C1 segment of cervical spinal cord (tissue), 14 donors: Measurements from ENCODE around the gene FBXO45.
A peak's percentile ranks its signal among the peaks of the same experiment; 100 is the strongest.
"Not testable (repeated sequence)": the region's sequence is repeated elsewhere in the genome, so short reads cannot be mapped to it uniquely, and the experiment has no call there.

Experiments
- DNase-seq, 14 donors: peaks; one replicate each; lab custom pipeline; 2025; lab: John Stamatoyannopoulos, UW

Gene FBXO45

DNA sequence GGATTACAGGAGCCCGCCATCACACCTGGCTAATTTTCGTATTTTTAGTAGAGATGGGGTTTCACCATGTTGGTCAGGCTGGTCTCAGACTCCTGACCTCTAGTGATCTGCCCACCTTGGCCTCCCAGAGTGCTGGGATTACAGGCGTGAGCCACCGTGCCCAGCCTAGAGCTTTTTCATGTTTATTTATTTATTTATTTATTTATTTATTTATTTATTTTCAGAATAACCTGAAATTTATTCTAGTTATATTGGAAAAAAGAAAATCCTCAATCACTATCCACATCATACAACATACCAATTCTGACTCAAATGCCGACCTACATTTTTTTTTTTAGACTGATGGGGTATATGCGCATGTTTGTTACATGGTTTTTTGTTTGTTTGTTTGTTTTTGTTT, 46.8 kb downstream of the FBXO45 start:
- not testable (repeated sequence) for DNase-seq

GRCh38 chr3:196617256-196617655, 48.8 kb downstream of the FBXO45 start:
- DNase-seq: no peak

DNA sequence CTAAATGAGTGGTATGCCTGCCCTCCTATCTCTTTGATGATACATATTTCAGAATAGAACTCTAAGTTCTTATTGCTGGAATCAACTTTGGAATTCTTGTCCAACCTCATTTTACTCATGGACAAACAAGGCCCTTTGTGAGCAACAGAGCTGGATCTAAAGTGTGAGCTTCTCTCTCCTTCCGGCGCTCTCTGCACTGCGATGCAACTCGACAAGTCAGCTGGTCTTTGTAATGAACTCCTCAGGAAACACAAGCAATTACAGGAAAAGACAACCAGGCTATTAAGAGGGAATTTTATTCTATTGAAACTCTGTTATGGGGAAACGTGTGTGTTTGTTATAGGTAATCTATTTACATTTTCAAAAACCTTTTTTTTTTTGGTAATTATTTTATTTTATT, 50.8 kb downstream of the FBXO45 start:
- DNase-seq: no peak

DNA sequence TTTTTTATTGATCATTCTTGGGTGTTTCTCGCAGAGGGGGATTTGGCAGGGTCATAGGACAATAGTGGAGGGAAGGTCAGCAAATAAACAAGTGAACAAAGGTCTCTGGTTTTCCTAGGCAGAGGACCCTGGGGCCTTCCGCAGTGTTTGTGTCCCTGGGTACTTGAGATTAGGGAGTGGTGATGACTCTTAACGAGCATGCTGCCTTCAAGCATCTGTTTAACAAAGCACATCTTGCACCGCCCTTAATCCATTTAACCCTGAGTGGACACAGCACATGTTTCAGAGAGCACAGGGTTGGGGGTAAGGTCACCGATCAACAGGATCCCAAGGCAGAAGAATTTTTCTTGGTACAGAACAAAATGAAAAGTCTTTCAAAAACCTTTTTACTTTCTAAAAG, 51.2 kb downstream of the FBXO45 start:
- not testable (repeated sequence) for DNase-seq

- DNase-seq: no peak
Measured at GRCh38 chr3:196620161-196620604, 51.7 kb downstream of the FBXO45 start.

DNA sequence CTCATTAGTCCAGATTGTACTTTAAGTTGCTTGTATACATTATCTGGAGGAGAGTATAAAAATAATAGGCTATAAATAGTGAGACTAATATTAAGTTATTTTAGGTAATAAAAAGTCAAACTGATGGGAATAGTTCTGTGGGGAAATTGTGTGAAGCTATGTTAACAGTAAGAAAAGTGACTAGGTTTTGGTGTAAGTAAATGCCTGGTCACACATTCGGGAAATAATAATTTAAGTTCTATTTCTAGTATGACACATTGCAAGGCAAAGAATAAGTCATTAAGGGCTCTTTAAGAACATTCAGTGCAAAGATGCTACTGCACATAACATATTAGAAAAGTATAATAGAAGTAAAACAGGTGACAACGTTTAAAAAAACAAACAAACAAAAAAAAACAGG, 52.2 kb downstream of the FBXO45 start:
- DNase-seq: no peak

- no peak for DNase-seq
Measured at GRCh38 chr3:196621611-196622010, 53.2 kb downstream of the FBXO45 start.

DNA sequence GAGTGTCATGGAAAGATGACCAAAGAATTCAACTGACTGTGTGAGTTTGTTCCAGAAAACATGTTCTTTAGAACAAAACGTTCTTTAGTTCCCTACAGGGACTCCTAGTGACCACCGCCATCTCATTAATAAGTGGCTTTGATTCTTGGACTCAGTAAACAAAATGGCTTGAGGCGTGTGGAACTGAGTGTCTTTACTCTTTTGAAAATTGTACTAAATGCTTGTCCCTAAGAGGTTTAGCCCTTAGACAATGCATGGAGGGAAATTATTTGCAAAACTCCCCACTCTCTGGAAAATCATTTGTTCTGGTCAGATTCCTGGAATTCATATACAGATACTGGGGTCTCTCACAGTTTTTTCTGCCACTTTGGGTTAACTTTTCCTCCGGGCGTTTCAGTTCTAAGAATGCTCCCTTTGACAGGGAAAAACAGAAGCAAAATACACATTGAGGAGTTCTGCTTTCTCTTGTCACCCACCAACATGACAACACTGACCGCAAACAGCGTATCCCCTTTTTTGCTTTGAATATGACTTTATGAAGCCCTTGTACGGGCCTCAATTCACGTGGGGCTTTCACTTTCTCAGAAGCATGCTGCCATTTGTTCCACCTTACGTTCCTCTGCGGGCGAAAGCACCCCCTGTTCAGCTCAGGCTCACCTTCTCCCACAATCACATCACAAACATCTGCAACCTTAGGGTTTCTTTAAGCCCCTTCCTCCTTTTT, 55.8 kb downstream of the FBXO45 start:
- DNase-seq: peak in 2 of 14 donors; percentile 15 to 29

GRCh38 chr3:196624907-196625306, 56.4 kb downstream of the FBXO45 start:
- peak in 3 of 14 donors; percentile 25 to 30 (median 26) for DNase-seq

GRCh38 chr3:196625331-196625730, 56.9 kb downstream of the FBXO45 start:
- DNase-seq: no peak

DNA sequence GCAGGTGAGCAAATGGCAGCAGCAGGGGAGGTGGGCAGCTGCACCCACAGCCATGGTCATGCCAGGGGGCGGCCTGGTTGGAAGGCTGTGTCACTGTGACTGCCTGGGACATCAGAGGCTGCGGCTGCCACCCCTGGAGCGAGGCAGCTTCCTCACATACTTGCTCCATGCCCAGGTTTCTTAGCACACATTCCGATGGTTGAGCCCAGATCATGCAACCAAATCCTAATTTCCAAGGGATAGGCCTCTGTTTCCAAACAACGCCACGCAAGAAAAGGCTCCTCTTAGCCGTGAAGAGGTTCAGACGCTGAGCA, 59.4 kb downstream of the FBXO45 start:
- DNase-seq: no peak

GRCh38 chr3:196629228-196629627, 60.8 kb downstream of the FBXO45 start:
- no peak for DNase-seq

- no peak for DNase-seq
Measured at GRCh38 chr3:196631682-196632045, 63.2 kb downstream of the FBXO45 start.

- peak in 12 of 14 donors; percentile 54 to 87 (median 75) for DNase-seq
Measured at GRCh38 chr3:196632046-196632751, 63.7 kb downstream of the FBXO45 start.

GRCh38 chr3:196633555-196634151, 65.2 kb downstream of the FBXO45 start:
- DNase-seq: no peak

- peak in 5 of 14 donors; percentile 17 to 57 (median 24) for DNase-seq
Measured at GRCh38 chr3:196634224-196634623, 65.8 kb downstream of the FBXO45 start.

DNA sequence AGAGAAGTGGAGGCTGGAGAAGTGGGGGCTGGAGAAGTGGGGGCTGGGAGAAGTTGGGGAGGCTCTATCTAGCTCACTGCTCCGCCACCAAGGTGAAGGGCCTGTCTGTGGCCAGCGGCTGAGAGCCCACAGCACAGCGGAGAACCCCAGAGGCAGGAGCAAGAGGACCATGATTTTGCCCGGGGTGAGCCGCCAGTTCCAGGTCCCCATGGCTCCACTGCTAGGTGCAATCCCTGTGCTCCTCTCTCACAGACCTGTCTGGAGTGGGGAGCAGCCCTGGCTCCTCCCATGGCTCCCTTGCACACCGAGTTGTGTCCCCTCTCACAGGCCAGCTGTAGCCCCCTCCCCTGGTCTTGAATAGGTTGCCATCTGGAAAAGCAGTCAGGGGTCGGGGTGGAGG, 66.4 kb downstream of the FBXO45 start:
- no peak for DNase-seq

GRCh38 chr3:196636369-196637349, 68.2 kb downstream of the FBXO45 start:
- DNase-seq: peak in 1 of 14 donors; percentile 8

GRCh38 chr3:196637941-196638340, 69.5 kb downstream of the FBXO45 start:
- not testable (repeated sequence) for DNase-seq
